H1 (cell line): ENCODE measurements around the gene DRD1. TPM values are rescaled to one million over a fixed set of nuclear protein-coding genes. Genes with fewer than 3 reads are reported as not detected.

Experiments
- CBX8 ChIP-seq: fragments of 300-800, 300-1000 bp; sonication (generic); IDR thresholded peaks from 2 replicates; pipeline ENCODE4 v1.7.1; 2016; ENCODE audit warnings: low read depth, low read length, borderline replicate concordance
- CHD1 ChIP-seq: IDR thresholded peaks from 2 replicates; pipeline ENCODE4 v1.6.1; 2012; ENCODE audit warnings: low read depth, low read length, improper control_type of control experiment
- CHD7 ChIP-seq: fragments of 300-600 bp; sonication (generic); IDR thresholded peaks from 2 replicates; pipeline ENCODE4 v1.7.1; 2012; ENCODE audit warnings: low read length, moderate library complexity, mild to moderate bottlenecking, inconsistent platforms; ENCODE audit not compliant: insufficient replicate concordance
- CTBP2 ChIP-seq: IDR thresholded peaks from 2 replicates; pipeline ENCODE4 v1.7.0; 2011; ENCODE audit warnings: borderline replicate concordance, mild to moderate bottlenecking, moderate library complexity, mixed read lengths, low read length; ENCODE audit not compliant: insufficient read depth, insufficient read length
- CTCF ChIP-seq, 3 experiments: IDR thresholded peaks; 1 replicate in 2 of 3; 2 replicates in 1 of 3; pipeline versions ENCODE4 v1.5.1 to v1.6.1; 2011; ENCODE audit warnings: low read length in 3 of 3, mild to moderate bottlenecking in 3 of 3, inconsistent platforms in 2 of 3, low read depth in 1 of 3, moderate library complexity in 1 of 3; ENCODE audit not compliant: insufficient read depth in 1 of 3; ENCODE audit errors: control extremely low read depth in 1 of 3
- FOSL1 ChIP-seq: IDR thresholded peaks from 2 replicates; pipeline ENCODE4 v1.6.1; 2011; ENCODE audit warnings: mild to moderate bottlenecking, low read depth, low read length, moderate library complexity; ENCODE audit not compliant: insufficient read depth
- KDM1A ChIP-seq: fragments of 200-600, 300-600 bp; sonication (generic); IDR thresholded peaks from 2 replicates; pipeline ENCODE4 v1.7.1; 2016; ENCODE audit warnings: mild to moderate bottlenecking, low read length, borderline replicate concordance
- POLR2A ChIP-seq, 2 experiments: IDR thresholded peaks; 1 replicate in 1 of 2; 2 replicates in 1 of 2; pipeline ENCODE4 v1.6.1; 2011; ENCODE audit warnings: low read depth in 2 of 2, low read length in 2 of 2, mild to moderate bottlenecking in 2 of 2; ENCODE audit errors: control extremely low read depth in 1 of 2
- RBBP5 ChIP-seq: IDR thresholded peaks from 2 replicates; pipeline ENCODE4 v1.7.1; 2012; ENCODE audit warnings: low read depth, mild to moderate bottlenecking, inconsistent platforms, low read length, moderate library complexity, borderline replicate concordance
- ZNF274 ChIP-seq: IDR thresholded peaks from 2 replicates; pipeline ENCODE4 v1.7.0; 2012; ENCODE audit warnings: low read length, borderline replicate concordance; ENCODE audit errors: extremely low read depth
- polyA plus RNA-seq, 7 experiments: library from polyadenylated mRNA; depleted of rRNA in 3 of 7; stranded (reverse) in 5 of 7; unstranded in 2 of 7; fragments of >200 nt in 5 of 7; fragments of 200-250 nt in 2 of 7; gene quantifications; 1 replicate in 5 of 7; 2 replicates in 1 of 7; 4 replicates in 1 of 7; pipeline versions ENCODE4 v1.2.1 to v1.2.3, GENCODE V29; 2011 to 2013; ENCODE audit warnings: missing spikeins in 2 of 7, mixed read lengths in 2 of 7
- total RNA-seq: library from RNA; stranded (reverse); fragmentation: NEBNext Ultra II Directional; extraction: Animal tissue kit (Norgen Biotek cat#: 25700); gene quantifications from 2 replicates; pipeline ENCODE4 v1.2.1, GENCODE V29; 2021

The DRD1 gene
- total and polyA plus RNA-seq, 2 of the 8 experiments (the other 6 are each of a cell fraction or from before 2014, with no cell fraction given), result 0.03 to 0.19 TPM

- TF ChIP-seq CHD7 (no peak), CTCF (IDR thresholded peaks at IDR 0.05; ENCODE audit: control extremely low read depth in 1 of 3, insufficient read depth in 1 of 3, low read depth in 1 of 3, low read length in 3 of 3) (no peak), CTBP2 (no peak), KDM1A (no peak), ZNF274 (no peak), POLR2A (IDR thresholded peaks at IDR 0.05; ENCODE audit: control extremely low read depth in 1 of 2, low read depth in 2 of 2, low read length in 2 of 2) (no peak), FOSL1 (no peak), RBBP5 (no peak), CHD1 (no peak), CBX8 (no peak)
Measured at GRCh38 chr5:175464942-175465233, 20.9 kb upstream of the DRD1 start (continued).
